ENCODE data around the gene U2AF1L4. TPM values are rescaled to one million over a fixed set of nuclear protein-coding genes. Genes with fewer than 3 reads are reported as not detected.
"Not testable (repeated sequence)": the region's sequence is repeated elsewhere in the genome, so short reads cannot be mapped to it uniquely, and the experiment has no call there.

U2AF1L4 gene
- total RNA-seq, 1 experiment from 2014 or later, result 18.0 TPM

GRCh38 chr19:35780717-35781116 lies 35.5 kb upstream of the U2AF1L4 start:
- DNase-seq (ENCODE audit: low spot score), result no peak

- DNase-seq (ENCODE audit: low spot score), result no peak
Measured at GRCh38 chr19:35780058-35780457, 34.8 kb upstream of the U2AF1L4 start.

DNA sequence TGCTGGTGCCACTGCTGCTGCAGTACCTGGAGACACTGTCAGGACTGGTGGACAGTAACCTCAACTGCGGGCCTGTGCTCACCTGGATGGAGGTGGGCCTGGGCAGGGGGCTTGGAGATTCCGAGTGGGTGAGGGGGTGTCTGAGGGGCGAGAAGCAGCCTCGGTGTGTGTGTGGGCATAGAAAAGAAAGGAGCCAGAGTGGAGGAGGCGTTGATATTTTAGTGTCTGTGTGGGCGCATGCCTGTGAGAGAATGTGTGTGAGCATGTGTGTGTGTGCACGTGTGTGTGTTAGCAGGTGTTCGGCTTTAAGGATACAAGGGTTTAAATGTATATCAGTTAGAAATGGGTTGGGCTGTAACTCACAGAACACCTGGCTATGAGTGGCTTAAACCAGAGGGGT lies 33.8 kb upstream of the U2AF1L4 start:
- DNase-seq (ENCODE audit: low spot score), result no peak

- no peak for DNase-seq (ENCODE audit: low spot score)
Measured at GRCh38 chr19:35777961-35778360, 32.7 kb upstream of the U2AF1L4 start.

DNA sequence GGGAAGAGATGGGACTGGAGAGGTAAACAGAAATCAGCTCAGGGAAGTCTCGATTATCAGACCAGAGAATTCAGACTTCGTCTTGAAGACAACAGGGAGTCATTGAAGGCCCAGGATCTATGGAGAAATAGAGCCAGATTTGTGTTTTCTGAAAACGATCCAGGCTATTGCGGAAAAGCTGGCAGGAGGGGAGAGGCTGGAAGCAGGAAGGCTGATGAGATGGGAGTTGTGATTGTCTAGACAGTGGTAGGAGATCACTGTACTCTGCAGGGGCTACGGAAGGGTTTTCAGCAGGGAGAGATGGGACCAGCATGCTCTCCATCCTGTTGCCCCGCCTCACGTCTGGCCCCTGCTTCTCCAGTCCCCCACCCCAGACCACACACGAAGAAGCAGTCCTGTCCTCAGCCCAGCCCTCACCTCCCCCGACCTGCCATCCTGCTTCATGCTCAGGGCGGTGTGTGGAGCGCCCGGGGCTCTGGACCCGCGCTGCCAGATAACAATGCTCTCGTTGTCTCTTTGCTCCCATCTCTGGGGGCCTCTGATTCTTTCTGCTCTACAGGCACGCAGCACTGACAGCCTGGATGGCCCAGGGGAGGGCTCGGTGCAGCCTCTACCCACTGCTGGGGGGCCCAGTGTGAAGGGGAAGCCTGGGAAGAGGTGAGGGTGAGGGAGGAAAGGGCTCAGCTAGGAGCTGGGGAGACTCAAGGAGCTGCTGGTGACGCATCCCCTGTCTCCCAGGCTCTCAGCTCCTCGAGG lies 32.0 kb upstream of the U2AF1L4 start:
- DNase-seq (ENCODE audit: low spot score), result no peak

GRCh38 chr19:35776102-35776788 lies 31.0 kb upstream of the U2AF1L4 start:
- no peak for DNase-seq (ENCODE audit: low spot score)

GRCh38 chr19:35775298-35776101 lies 30.3 kb upstream of the U2AF1L4 start, which contains the start of gene ARHGAP33:
Gene ARHGAP33, plus strand, starts transcription at chr19:35775564. Its CDS starts 95 bp downstream, at chr19:35775659.
- peak; percentile 96 for DNase-seq (ENCODE audit: low spot score)

GRCh38 chr19:35775046-35775297 lies 29.8 kb upstream of the U2AF1L4 start:
- no peak for DNase-seq (ENCODE audit: low spot score)

- no peak for DNase-seq (ENCODE audit: low spot score)
Measured at GRCh38 chr19:35774274-35775045, 29.2 kb upstream of the U2AF1L4 start.

DNA sequence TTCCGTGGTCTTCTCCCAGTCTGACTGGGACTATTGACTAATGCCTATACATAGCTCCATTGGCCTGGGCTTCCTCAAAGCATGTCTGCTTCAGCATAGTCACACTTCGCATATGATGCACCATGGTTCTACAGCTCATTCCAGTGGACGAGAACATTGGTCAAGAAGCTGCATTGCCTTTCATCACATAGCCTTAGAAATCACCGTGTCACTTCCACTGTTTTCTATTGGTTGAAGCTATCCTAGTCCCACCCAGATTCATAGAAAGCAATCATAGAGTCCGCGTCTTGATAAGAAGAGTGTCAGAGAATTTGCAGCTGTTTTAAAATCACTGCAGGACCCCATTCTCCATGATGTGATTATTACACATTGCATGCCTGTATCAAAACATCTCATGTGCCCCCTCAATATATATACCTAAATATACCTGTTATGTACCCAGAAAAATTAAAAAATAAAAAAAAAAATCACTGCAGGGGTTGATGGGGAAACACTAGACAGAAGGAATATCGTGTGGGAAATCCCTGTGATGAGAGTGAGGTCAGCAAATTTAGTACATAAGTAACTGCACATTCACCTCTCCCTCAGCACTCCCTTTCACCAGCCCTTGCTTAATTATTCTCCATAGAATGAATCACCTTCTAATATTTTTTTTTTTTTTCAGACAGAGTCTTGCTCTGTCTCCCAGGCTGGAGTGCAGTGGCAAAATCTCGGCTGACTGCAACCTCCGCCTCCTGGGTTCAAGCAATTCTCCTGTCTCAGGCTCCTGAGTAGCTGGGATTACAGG lies 28.0 kb upstream of the U2AF1L4 start:
- peak; percentile 30 for DNase-seq (ENCODE audit: low spot score)

GRCh38 chr19:35772362-35772761 lies 27.1 kb upstream of the U2AF1L4 start:
- not testable (repeated sequence) for DNase-seq (ENCODE audit: low spot score)

DNA sequence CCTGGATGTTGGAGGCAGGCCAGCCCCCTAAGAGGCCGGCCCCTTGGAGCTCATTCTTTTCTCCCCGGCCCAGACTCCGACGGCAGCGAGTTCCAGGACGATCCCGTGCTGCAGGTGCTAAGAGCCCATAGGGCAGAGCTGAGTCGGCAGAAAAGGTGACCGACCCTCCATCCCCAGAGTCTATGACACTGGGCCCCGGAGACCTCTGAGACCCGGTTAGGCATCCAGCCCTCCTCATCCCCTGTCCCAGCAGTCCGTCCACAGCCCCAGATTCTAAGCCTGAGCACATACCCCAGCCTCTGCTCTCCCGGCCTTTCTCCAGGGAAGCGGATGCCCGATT lies 22.8 kb upstream of the U2AF1L4 start:
- no peak for DNase-seq (ENCODE audit: low spot score)

GRCh38 chr19:35767288-35768081 lies 22.3 kb upstream of the U2AF1L4 start:
- DNase-seq (ENCODE audit: low spot score), result no peak

DNA sequence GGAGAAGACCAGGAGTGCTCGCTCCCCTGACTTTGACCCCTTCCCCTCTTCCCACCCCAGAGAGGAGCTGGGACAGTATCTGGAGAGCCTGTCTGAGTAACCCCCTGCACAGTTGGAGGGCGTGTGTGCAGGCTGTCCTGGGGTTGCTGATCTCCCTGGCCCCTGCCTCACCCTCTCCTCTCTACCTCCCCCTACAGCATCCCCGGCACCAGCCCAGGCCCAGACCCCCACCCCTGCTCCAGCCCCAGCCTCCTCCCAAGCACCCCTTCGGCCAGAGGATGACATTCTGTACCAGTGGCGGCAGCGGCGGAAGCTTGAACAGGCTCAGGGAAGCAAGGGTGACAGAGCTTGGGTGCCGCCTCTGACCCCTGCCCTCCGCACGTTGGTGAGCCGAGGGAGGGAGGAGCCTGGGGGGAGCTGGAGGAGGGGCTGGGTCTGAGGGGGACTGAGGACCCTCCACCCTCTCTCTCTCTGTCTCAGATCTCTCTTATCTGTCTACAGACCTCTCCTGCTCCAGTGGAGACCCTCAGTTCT lies 21.4 kb upstream of the U2AF1L4 start:
- no peak for DNase-seq (ENCODE audit: low spot score)

DNA sequence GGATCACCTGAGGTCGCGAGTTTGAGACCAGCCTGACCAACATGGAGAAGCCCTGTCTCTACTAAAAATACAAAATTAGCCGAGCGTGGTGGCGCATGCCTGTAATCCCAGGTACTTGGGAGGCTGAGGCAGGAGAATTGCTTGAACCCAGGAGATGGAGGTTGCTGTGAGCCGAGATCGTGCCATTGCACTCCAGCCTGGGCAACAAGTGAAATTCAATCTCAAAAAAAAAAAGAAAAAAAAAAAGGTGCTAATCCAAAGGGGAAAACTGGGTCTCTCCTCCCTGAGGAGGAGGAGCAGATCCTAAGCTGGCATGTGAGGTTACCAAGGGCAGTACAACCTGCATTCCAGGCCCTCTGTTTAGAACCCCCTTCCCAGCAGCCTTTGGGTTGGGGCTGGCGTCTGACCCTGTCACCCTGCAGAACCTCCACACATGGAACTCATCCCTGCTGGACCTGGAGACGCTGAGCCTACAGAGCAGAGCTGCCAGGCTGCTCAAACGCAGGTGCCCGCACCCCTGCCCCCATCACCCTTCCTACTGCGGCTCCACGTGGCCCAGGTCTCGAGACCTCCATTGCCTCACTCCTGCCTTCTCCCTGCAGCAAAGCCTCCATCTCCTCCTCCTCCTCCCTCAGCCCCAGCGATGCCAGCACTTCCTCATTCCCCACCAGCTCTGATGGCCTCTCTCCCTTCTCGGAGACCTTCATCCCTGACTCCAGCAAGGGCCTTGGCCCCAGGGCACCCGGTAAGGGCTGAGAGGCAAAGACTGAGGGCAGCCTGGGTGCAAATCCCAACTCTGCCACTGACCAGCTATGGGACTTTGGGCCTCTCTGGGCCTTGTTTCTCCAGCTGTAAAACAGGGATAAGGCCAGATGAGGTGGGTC lies 19.5 kb upstream of the U2AF1L4 start:
- no peak for DNase-seq (ENCODE audit: low spot score)

DNA sequence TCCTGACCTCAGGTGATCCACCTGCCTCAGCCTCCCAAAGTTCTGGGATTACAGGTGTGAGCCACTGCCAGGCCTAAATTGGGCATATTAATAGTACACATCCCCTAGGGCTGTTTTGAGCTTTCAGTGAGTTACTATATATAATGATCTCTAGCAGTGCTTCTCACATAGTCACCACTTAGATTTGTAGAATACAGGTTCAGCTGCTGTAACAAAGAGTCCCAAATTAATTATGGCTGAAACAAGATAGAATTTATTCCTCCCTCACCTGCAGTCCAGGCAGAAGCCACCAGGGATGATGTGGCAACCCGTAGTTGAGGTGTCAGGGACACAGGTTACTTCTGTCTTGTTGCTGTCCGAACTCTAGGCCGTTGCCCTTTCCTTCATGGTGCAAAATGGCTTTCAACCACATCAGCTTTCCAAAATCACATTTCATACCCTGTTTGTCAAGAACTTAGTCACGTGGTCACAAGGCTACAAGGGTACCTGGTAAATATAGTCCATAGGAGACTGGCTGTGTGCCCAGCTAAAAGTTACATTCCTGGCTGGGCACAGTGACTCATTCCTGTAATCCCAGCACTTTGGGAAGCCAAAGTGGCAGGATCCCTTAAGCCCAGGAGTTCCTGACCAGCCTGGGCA lies 15.6 kb upstream of the U2AF1L4 start:
- peak; percentile 55 for DNase-seq (ENCODE audit: low spot score)

DNA sequence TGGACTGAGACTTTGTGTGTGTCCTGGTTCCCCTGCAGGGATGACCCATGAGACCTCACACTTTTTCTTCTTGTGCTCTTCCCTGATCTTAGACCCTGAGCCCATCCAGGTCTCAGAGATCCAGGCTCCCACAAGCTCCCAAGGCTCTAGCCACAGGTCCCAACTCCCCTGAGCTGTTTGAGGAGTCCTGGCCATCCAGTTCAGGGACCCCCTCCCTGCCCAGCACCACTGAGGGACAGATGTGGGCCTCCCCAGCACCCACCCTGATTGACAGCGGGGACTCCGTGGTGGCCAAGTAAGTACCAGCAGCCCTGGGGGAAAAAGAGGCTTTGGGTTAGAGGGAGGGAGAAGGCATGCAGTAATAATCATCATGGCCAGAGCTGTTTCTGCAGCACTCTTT lies 14.5 kb upstream of the U2AF1L4 start:
- DNase-seq (ENCODE audit: low spot score), result no peak

DNA sequence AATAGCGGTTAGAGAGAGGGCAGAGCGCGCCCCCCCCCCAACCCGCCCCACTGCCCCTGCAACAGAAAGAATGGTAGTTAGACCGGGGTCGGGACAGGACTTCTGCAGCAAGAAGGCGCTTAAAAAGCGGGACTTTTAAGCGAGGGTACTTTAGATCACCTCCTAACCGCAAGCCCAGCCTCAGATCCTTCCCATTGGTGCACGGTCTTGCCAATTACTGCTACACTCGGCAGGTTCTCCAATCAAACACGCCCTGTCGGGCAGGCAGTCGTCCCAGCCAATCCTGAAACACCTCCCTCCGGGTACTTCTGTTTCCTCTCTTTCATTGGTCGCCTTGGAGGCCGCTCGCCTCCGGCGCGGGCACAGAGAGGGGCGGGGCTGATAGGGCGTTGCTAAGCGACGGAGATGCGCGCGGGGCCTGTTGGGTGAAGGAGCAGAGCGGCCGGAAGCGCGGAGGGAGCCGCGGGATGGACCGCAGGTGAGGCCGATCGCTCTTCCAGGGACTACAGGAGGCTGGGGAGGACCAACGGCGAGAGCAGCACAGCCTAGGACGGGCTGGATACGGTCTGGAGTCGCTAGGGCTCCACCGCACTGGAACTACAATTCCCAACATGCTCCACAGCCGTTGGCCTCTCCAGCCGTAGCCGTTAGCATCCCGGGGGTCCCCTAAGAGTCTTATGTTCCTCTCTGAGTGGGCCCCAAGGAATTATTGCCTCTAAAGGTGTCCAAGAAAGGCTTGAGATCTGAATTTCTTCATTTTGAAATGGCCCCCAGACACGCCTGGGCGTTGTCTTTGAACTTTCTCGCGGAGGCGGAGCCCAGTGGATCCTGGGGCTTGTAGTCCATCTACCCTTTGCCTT lies 12.8 kb upstream of the U2AF1L4 start, which contains the start of gene PROSER3:
PROSER3 (plus strand) TSS at position 428 of the 860 bp plus-strand sequence; CDS start at position 468, 40 bp downstream.
- peak; percentile 100 for DNase-seq (ENCODE audit: low spot score)
